SK-N-SH treated with all-trans-retinoic acid at 6 μM for 48 hours (cell line): ENCODE measurements around the gene SLC25A26.

Experiments used
- CSDC2 ChIP-seq: fragments of 250-450 bp; sonication (Bioruptor Pico); IDR thresholded peaks from 2 replicates; pipeline ENCODE4 v1.5.0; 2020; ENCODE audit warnings: mild to moderate bottlenecking, moderate library complexity
- GLIS3 ChIP-seq: fragments of 250-450 bp; sonication (Bioruptor Pico); IDR thresholded peaks from 2 replicates; pipeline ENCODE4 v1.5.0; 2020; ENCODE audit warnings: mild to moderate bottlenecking, moderate library complexity
- ISL1 ChIP-seq: fragments of 250-450 bp; sonication (Bioruptor Pico); IDR thresholded peaks from 2 replicates; pipeline ENCODE4 v2.1.2; 2022; ENCODE audit warnings: mild to moderate bottlenecking, moderate library complexity
- OSR1 ChIP-seq: fragments of 250-450 bp; sonication (Bioruptor Pico); IDR thresholded peaks from 2 replicates; pipeline ENCODE4 v1.8.0; 2022; ENCODE audit warnings: moderate library complexity, mild to moderate bottlenecking, inconsistent platforms
- SNAI2 ChIP-seq: fragments of 250-450 bp; sonication (Bioruptor Pico); IDR thresholded peaks from 2 replicates; pipeline ENCODE4 v1.5.0; 2020; ENCODE audit warnings: mild to moderate bottlenecking, moderate library complexity
- TOX ChIP-seq: fragments of 250-450 bp; sonication (Bioruptor Pico); IDR thresholded peaks from 2 replicates; pipeline ENCODE4 v1.8.0; 2021; ENCODE audit warnings: mild to moderate bottlenecking, moderate library complexity, borderline replicate concordance
- ZC3H10 ChIP-seq: fragments of 250-450 bp; sonication (Bioruptor Pico); IDR thresholded peaks from 2 replicates; pipeline ENCODE4 v1.5.1; 2021; ENCODE audit warnings: mild to moderate bottlenecking, moderate library complexity
- ZNF565 ChIP-seq: fragments of 450-650 bp; formaldehyde crosslinking; conservative IDR thresholded peaks from 2 replicates; pipeline ENCODE4 v1.5.0; 2020; ENCODE audit warnings: low read depth, mild to moderate bottlenecking, moderate library complexity
- ZNF8 ChIP-seq: fragments of 450-650 bp; formaldehyde crosslinking; IDR thresholded peaks from 2 replicates; pipeline ENCODE4 v1.5.0; 2020; ENCODE audit warnings: mild to moderate bottlenecking, moderate library complexity
- TF ChIP-seq, protein P1 (sequence below): fragments of 250-450 bp; sonication (Bioruptor Pico); IDR thresholded peaks from 2 replicates; pipeline ENCODE4 v1.5.1; 2020; ENCODE audit warnings: low read depth, mild to moderate bottlenecking, moderate library complexity
- TF ChIP-seq, protein P2 (sequence below): fragments of 250-450 bp; sonication (Bioruptor Pico); IDR thresholded peaks from 2 replicates; pipeline ENCODE4 v1.8.0; 2020; ENCODE audit warnings: mild to moderate bottlenecking, moderate library complexity, borderline replicate concordance
- TF ChIP-seq, protein P3 (sequence below): fragments of 250-450 bp; sonication (Bioruptor Pico); IDR thresholded peaks from 2 replicates; pipeline ENCODE4 v1.8.0; 2021; ENCODE audit warnings: low read depth, mild to moderate bottlenecking, moderate library complexity, borderline replicate concordance
- TF ChIP-seq, protein P4 (sequence below): fragments of 250-450 bp; sonication (Bioruptor Pico); IDR thresholded peaks from 2 replicates; pipeline ENCODE4 v1.5.0; 2020; ENCODE audit warnings: mild to moderate bottlenecking, moderate library complexity
- TF ChIP-seq, protein P5 (sequence below): fragments of 250-450 bp; sonication (Bioruptor Pico); IDR thresholded peaks from 2 replicates; pipeline ENCODE4 v1.5.1; 2021; ENCODE audit warnings: mild to moderate bottlenecking, moderate library complexity

DNA sequence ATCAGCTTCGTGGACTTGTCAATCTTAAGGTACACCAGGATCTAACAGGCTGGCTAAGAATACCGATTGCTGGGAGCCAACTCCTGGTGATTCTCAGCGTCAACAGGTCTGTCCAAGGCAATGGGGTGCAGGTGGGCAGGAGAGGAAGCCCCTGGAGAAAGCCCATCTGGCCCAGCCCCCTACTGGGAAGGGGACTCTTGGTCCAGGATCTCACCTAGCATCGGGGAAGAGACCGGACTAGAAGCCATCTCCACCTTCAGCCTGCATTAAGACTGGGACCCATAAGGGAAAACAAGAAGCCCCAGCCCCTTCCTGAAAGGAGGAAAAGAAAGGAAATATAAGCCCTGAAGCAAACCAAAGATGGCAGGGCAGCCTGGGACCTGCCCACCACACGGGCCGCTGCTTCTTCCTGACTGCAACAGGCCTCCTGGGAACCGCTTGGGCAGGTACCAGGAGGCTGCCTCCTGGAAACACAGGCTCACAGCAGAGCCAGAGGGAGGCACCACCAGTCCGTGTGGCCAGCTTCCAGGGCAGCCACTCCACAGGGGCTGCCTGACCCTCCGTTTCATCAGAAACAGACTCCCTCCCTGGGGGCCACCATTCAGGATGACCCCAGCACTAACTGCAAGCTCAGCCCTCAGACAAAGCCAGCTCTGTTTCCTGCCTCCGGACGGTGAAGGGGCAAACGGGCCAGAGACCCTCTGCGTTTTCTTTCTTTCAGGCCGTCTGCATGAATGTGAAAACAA is 179.8 kb downstream of the SLC25A26 start:
- no peak for TF ChIP-seq ZNF565 (CRISPR knock-in tag)
- TF ChIP-seq, protein P1, sequence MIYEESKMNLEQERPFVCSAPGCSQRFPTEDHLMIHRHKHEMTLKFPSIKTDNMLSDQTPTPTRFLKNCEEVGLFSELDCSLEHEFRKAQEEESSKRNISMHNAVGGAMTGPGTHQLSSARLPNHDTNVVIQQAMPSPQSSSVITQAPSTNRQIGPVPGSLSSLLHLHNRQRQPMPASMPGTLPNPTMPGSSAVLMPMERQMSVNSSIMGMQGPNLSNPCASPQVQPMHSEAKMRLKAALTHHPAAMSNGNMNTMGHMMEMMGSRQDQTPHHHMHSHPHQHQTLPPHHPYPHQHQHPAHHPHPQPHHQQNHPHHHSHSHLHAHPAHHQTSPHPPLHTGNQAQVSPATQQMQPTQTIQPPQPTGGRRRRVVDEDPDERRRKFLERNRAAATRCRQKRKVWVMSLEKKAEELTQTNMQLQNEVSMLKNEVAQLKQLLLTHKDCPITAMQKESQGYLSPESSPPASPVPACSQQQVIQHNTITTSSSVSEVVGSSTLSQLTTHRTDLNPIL = no peak
- TF ChIP-seq ZC3H10 = no peak
- no peak for TF ChIP-seq ZNF8 (CRISPR knock-in tag)
- no peak for TF ChIP-seq GLIS3 (CRISPR knock-in tag)
- no peak for TF ChIP-seq ISL1 (CRISPR knock-in tag)
- TF ChIP-seq, protein P2, sequence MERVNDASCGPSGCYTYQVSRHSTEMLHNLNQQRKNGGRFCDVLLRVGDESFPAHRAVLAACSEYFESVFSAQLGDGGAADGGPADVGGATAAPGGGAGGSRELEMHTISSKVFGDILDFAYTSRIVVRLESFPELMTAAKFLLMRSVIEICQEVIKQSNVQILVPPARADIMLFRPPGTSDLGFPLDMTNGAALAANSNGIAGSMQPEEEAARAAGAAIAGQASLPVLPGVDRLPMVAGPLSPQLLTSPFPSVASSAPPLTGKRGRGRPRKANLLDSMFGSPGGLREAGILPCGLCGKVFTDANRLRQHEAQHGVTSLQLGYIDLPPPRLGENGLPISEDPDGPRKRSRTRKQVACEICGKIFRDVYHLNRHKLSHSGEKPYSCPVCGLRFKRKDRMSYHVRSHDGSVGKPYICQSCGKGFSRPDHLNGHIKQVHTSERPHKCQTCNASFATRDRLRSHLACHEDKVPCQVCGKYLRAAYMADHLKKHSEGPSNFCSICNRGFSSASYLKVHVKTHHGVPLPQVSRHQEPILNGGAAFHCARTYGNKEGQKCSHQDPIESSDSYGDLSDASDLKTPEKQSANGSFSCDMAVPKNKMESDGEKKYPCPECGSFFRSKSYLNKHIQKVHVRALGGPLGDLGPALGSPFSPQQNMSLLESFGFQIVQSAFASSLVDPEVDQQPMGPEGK = no peak
- no peak for TF ChIP-seq CSDC2
- TF ChIP-seq, protein P3, sequence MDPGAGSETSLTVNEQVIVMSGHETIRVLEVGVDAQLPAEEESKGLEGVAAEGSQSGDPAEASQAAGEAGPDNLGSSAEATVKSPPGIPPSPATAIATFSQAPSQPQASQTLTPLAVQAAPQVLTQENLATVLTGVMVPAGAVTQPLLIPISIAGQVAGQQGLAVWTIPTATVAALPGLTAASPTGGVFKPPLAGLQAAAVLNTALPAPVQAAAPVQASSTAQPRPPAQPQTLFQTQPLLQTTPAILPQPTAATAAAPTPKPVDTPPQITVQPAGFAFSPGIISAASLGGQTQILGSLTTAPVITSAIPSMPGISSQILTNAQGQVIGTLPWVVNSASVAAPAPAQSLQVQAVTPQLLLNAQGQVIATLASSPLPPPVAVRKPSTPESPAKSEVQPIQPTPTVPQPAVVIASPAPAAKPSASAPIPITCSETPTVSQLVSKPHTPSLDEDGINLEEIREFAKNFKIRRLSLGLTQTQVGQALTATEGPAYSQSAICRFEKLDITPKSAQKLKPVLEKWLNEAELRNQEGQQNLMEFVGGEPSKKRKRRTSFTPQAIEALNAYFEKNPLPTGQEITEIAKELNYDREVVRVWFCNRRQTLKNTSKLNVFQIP (CRISPR knock-in tag) = no peak
- TF ChIP-seq, protein P4, sequence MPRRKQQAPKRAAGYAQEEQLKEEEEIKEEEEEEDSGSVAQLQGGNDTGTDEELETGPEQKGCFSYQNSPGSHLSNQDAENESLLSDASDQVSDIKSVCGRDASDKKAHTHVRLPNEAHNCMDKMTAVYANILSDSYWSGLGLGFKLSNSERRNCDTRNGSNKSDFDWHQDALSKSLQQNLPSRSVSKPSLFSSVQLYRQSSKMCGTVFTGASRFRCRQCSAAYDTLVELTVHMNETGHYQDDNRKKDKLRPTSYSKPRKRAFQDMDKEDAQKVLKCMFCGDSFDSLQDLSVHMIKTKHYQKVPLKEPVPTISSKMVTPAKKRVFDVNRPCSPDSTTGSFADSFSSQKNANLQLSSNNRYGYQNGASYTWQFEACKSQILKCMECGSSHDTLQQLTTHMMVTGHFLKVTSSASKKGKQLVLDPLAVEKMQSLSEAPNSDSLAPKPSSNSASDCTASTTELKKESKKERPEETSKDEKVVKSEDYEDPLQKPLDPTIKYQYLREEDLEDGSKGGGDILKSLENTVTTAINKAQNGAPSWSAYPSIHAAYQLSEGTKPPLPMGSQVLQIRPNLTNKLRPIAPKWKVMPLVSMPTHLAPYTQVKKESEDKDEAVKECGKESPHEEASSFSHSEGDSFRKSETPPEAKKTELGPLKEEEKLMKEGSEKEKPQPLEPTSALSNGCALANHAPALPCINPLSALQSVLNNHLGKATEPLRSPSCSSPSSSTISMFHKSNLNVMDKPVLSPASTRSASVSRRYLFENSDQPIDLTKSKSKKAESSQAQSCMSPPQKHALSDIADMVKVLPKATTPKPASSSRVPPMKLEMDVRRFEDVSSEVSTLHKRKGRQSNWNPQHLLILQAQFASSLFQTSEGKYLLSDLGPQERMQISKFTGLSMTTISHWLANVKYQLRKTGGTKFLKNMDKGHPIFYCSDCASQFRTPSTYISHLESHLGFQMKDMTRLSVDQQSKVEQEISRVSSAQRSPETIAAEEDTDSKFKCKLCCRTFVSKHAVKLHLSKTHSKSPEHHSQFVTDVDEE (CRISPR knock-in tag) = no peak
- TF ChIP-seq, protein P5, sequence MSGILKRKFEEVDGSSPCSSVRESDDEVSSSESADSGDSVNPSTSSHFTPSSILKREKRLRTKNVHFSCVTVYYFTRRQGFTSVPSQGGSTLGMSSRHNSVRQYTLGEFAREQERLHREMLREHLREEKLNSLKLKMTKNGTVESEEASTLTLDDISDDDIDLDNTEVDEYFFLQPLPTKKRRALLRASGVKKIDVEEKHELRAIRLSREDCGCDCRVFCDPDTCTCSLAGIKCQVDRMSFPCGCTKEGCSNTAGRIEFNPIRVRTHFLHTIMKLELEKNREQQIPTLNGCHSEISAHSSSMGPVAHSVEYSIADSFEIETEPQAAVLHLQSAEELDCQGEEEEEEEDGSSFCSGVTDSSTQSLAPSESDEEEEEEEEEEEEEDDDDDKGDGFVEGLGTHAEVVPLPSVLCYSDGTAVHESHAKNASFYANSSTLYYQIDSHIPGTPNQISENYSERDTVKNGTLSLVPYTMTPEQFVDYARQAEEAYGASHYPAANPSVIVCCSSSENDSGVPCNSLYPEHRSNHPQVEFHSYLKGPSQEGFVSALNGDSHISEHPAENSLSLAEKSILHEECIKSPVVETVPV = no peak
- TF ChIP-seq OSR1 = no peak
- no peak for TF ChIP-seq TOX (CRISPR knock-in tag)
- TF ChIP-seq SNAI2 = no peak
